Psoas muscle (tissue), 8 donors: ENCODE results near the gene FBXW4. TPM values are rescaled to one million over a fixed set of nuclear protein-coding genes. Genes with fewer than 3 reads are reported as not detected.

Source experiments
- ATAC-seq, 4 donors: fragments of 200-7000 bp; cut with Tn5 transposase; one replicate each; pipeline ENCODE4 v1.9.1; 2020; ENCODE audit warnings: moderate library complexity in 3 of 4, mild to moderate bottlenecking in 2 of 4
- DNase-seq, 2 donors: peaks; one replicate each; pipeline ENCODE4 v3.0.0-alpha.2; 2020
- H3K27ac ChIP-seq: fragments of 200-600 bp; one replicate; pipeline ENCODE4 v1.8.0; 2022
- H3K27me3 ChIP-seq, 3 donors: fragments of 200-600 bp in 1 of 3; one replicate each; pipeline versions ENCODE4 v1.6.1 to v1.8.0; 2013 to 2022; ENCODE audit warnings: low read length in 2 of 3, mild to moderate bottlenecking in 2 of 3, moderate library complexity in 1 of 3; ENCODE audit not compliant: insufficient read depth in 3 of 3
- H3K36me3 ChIP-seq, 2 donors: fragments of 200-600 bp in 1 of 2; one replicate each; pipeline versions ENCODE4 v1.6.1 to v1.8.0; 2013 to 2022; ENCODE audit warnings: low read depth in 1 of 2, mild to moderate bottlenecking in 1 of 2, moderate library complexity in 1 of 2; ENCODE audit not compliant: insufficient read depth in 1 of 2
- H3K4me1 ChIP-seq: fragments of 200-600 bp; one replicate; pipeline ENCODE4 v1.8.0; 2022
- H3K4me3 ChIP-seq: fragments of 200-600 bp; one replicate; pipeline ENCODE4 v1.8.0; 2022; ENCODE audit warnings: mild to moderate bottlenecking
- H3K9me3 ChIP-seq: fragments of 200-600 bp; one replicate; pipeline ENCODE4 v1.8.0; 2022
- WGBS, 3 donors: extraction: QIAGEN DNeasy Blood & Tissue Kit; methylation state at CpG; one replicate each; pipeline versions ENCODE4 v1.1.6 to v1.1.7; 2013; 5-methylcytosine and 5-hydroxymethylcytosine counted together
- intact Hi-C, 2 donors: fragments of 100-400 bp; cut with DNase I; formaldehyde crosslinking; loops; one replicate each; pipeline versions ENCODE4 v1.11.0 to v1.14.2; 2022
- polyA plus RNA-seq, 3 donors: library from polyadenylated mRNA; stranded (reverse); fragments of 200-250 nt; gene quantifications; one replicate each; pipeline ENCODE4 v1.2.3, GENCODE V29; 2013
- total RNA-seq, 4 donors: library from RNA; stranded (reverse); fragmentation: NEBNext Ultra II Directional in 2 of 4; extraction: Animal tissue kit (Norgen Biotek cat#: 25700) in 2 of 4; gene quantifications; one replicate each; pipeline versions ENCODE4 v1.2.1 to v1.2.4, GENCODE V29; 2021 to 2023
- TF ChIP-seq, protein P1 (sequence below): fragments of 200-600 bp; IDR thresholded peaks from one replicate; pipeline ENCODE4 v1.8.0; 2022; ENCODE audit warnings: antibody characterized with exemption
- donor health status: healthy with polysubstance abuse.
- donor health status: DM: no; HTN: no; CAD: no; lungs with moderate emphysema.
- donor health status: Bipolar disorder and iron deficiency.
- donor health status: healthy.
- donor health status: DM: yes; HTN: yes; CAD: no.
- donor health status: DM: no; HTN: no; CAD: no.
- donor health status: DM: no; HTN: no; CAD: no.
- donor health status: DM: yes; HTN: yes; CAD: no.

The FBXW4 gene
- total and polyA plus RNA-seq, 7 donors, result 15.5 to 100 (median 69.0) TPM

DNA sequence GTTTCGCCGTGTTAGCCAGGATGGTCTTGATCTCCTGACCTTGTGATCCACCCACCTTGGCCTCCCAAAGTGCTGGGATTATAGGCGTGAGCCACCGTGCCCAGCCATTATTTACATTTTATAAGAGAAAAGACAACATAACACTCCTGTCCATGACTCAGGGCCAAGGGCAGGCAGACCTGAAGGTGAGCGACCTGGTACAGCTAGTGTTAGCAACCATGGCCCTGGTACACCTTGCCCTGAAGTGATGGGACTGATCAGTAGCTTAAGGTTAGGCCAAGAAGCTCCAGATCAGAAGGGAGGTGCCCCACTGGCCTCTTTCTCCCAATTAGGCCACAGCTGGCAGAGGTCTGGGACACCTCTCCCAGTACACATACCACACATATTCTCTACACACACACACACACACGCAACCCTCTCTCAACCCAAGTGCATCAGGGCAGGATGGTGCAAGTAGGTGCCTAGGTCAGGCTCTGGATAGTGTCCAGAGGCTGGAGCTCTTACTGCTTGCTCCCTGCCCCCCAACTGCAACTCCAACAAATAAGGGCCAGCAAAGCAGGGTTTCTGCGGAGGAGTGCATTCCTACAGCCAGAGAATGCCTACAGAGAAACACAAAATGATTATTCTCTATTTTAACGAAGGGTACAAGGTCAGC, 63.0 kb downstream of the FBXW4 start:
- Histone ChIP-seq H3K9me3 (no peaks in the 10 kb centered on the region), H3K4me1 (no peaks in the 10 kb centered on the region), H3K27me3 (no peaks in the 10 kb centered on the region), H3K4me3 (no peak overlapping the region), H3K36me3 (peaks cover 0 to 3% of the 10 kb centered on the region in 2 donors), H3K27ac (no peak overlapping the region)
- no peak for DNase-seq
- intact Hi-C loops, result no loop called here
- WGBS, 3 donors, result 87 to 89% (median 88%) methylated on average over 8 of the region's 8 CpGs
- TF ChIP-seq, protein P1, sequence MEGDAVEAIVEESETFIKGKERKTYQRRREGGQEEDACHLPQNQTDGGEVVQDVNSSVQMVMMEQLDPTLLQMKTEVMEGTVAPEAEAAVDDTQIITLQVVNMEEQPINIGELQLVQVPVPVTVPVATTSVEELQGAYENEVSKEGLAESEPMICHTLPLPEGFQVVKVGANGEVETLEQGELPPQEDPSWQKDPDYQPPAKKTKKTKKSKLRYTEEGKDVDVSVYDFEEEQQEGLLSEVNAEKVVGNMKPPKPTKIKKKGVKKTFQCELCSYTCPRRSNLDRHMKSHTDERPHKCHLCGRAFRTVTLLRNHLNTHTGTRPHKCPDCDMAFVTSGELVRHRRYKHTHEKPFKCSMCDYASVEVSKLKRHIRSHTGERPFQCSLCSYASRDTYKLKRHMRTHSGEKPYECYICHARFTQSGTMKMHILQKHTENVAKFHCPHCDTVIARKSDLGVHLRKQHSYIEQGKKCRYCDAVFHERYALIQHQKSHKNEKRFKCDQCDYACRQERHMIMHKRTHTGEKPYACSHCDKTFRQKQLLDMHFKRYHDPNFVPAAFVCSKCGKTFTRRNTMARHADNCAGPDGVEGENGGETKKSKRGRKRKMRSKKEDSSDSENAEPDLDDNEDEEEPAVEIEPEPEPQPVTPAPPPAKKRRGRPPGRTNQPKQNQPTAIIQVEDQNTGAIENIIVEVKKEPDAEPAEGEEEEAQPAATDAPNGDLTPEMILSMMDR, result no peak
- no peak for ATAC-seq

DNA sequence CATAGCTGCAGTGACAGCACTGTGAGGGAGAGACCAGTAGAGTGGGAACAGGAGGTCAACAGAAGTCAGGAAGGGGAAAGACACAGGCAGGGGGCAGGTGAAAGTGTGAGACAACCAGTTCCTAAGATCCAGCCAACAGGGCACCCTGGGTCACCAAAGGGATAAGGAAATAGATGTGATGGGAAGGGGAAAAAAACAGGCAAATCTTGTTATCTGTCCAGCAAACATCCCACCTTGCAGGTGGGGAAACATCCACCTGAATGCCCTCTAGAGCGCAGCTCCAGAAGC, 64.4 kb downstream of the FBXW4 start:
- no peaks in the 10 kb centered on the region for H3K27me3 ChIP-seq
- intact Hi-C loops, result no loop called here
- peaks cover 12% of the 10 kb centered on the region for H3K4me1 ChIP-seq
- H3K27ac ChIP-seq, result no peak overlapping the region
- no peak for DNase-seq
- WGBS, 3 donors, result 96 to 100% (median 98%) methylated on average over 1 of the region's 1 CpG
- TF ChIP-seq, protein P1, result no peak
- no peaks in the 10 kb centered on the region for H3K9me3 ChIP-seq
- ATAC-seq, result no peak
- no peak overlapping the region for H3K4me3 ChIP-seq
- H3K36me3 ChIP-seq, result peaks cover 0 to 3% of the 10 kb centered on the region in 2 donors

DNA sequence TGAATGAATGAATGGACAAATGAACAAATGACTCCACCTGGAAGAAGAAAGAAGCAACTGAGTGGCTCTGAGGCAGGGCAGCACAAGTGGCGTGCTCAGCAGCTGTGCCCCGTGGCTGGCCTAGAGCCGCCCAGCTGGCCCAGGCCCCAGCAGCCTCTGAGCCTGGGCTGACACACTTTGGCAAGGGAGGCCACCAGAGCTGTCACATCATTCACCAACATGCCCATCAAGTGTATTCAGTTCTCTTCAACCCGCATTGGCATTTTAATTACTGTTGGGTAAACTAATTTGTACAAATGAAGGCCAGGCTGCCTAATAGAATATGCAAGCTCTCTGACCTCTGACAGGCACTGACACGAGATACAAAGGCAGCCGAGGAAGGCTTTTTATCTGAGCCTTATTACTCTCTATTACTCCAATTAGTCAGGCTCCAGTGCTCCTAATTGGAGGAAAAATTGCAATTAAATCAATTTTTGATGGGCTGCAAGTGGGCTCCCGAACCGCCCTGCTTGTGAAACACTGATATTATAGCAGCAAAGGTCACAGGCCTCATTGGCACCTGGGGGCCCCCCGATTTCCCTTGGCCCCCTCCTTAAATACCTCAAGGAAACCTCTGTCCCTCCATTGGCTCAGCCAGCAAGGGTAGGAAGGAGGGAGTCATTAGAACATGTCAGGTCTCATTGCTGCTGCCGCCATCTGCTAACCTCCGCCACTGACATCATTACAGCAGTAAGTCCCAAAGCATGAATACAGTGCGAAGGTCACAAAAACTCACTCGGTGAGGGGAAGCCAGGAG, 64.9 kb downstream of the FBXW4 start:
- Histone ChIP-seq H3K27ac (no peak overlapping the region), H3K27me3 (no peaks in the 10 kb centered on the region), H3K36me3 (peaks cover 0 to 3% of the 10 kb centered on the region in 2 donors), H3K4me3 (no peak overlapping the region), H3K9me3 (no peaks in the 10 kb centered on the region), H3K4me1 (peaks cover 17% of the 10 kb centered on the region)
- ATAC-seq, result peak; percentile 95 to 97 (median 96)
- TF ChIP-seq, protein P1, result no peak
- 52 to 62% (median 55%) methylated on average over 13 of the region's 13 CpGs for WGBS, 3 donors
- DNase-seq, result peak; percentile 37 to 79
- intact Hi-C loops, result no loop called here

DNA sequence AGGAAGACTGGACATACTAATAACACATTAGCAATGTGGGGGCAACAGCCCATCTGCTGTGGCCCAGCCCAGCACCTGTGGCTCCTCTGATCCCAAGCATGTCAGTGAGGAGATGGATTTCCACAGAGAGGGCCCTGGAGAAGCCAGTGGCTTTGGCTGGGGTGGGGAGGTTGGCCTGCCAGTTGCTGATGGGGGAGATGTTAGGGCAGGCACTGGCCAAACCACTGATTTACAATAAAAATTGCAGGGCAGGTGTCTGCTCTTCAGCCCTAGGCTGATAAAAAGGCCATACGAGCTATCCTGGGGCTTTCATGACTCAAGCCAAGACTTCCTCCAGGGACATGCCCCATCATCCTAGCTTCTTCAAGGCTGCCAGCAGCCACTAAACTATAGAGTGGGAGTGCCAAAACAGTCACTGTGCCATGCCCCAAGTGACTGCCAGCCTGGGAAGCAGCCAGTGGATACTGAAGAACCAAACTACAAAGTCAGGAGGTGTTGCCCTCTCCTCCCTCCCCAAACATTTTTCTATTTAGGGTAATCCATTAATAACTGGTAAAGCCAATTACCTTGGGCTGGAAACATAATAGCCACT, 69.1 kb downstream of the FBXW4 start:
- intact Hi-C loops, result no loop called here
- TF ChIP-seq, protein P1, result no peak
- DNase-seq, result no peak

More for the DNA sequence above, 69.1 kb downstream of the FBXW4 start:
- WGBS, 3 donors, result 20 to 36% (median 20%) methylated on average over 1 of the region's 1 CpG
- ATAC-seq, result peak; percentile 53 to 85 (median 72)
- Histone ChIP-seq H3K4me3 (no peak overlapping the region), H3K27me3 (no peaks in the 10 kb centered on the region), H3K27ac (peak overlapping the region; percentile 21), H3K9me3 (no peaks in the 10 kb centered on the region), H3K4me1 (peaks cover 25% of the 10 kb centered on the region), H3K36me3 (peaks cover 0 to 18% of the 10 kb centered on the region in 2 donors)
